ENCODE data around the gene ABCB9.

Gene ABCB9

GRCh38 chr12:122994781-122995502 is 28.7 kb upstream of the ABCB9 start:
- DNase-seq: no peak

- no peak for DNase-seq
Observed at GRCh38 chr12:122994140-122994675, 27.9 kb upstream of the ABCB9 start.

GRCh38 chr12:122992386-122992785 is 26.1 kb upstream of the ABCB9 start:
- DNase-seq: no peak

- no peak for DNase-seq
Observed at GRCh38 chr12:122991623-122992275, 25.5 kb upstream of the ABCB9 start.

GRCh38 chr12:122990961-122991622 is 24.8 kb upstream of the ABCB9 start:
- DNase-seq: no peak

GRCh38 chr12:122990561-122990960 is 24.3 kb upstream of the ABCB9 start:
- no peak for DNase-seq

- no peak for DNase-seq
Observed at GRCh38 chr12:122989874-122990419, 23.7 kb upstream of the ABCB9 start.

GRCh38 chr12:122989225-122989839 is 23.1 kb upstream of the ABCB9 start:
- DNase-seq: no peak

GRCh38 chr12:122988612-122989212 is 22.4 kb upstream of the ABCB9 start:
- DNase-seq: no peak

GRCh38 chr12:122988036-122988435 is 21.8 kb upstream of the ABCB9 start:
- DNase-seq: no peak

GRCh38 chr12:122987086-122987951 is 21.1 kb upstream of the ABCB9 start:
- DNase-seq: no peak

- DNase-seq: no peak
Observed at GRCh38 chr12:122986258-122986871, 20.1 kb upstream of the ABCB9 start.

- DNase-seq: no peak
Observed at GRCh38 chr12:122985338-122986257, 19.3 kb upstream of the ABCB9 start.

GRCh38 chr12:122984612-122985337 is 18.5 kb upstream of the ABCB9 start:
- no peak for DNase-seq

- DNase-seq: no peak
Observed at GRCh38 chr12:122983789-122984515, 17.7 kb upstream of the ABCB9 start.

- DNase-seq: no peak
Observed at GRCh38 chr12:122982963-122983788, 16.9 kb upstream of the ABCB9 start.

GRCh38 chr12:122982477-122982815 is 16.2 kb upstream of the ABCB9 start:
- DNase-seq: no peak
